HG02642 (cell line): Measurements from ENCODE around the gene PMVK.

Experiments
- ATAC-seq: cut with Tn5 transposase; IDR thresholded peaks from one replicate; pipeline ENCODE4 v1.9.1; 2021; ENCODE audit warnings: mild to moderate bottlenecking; ENCODE audit not compliant: unreplicated experiment, poor library complexity

Gene PMVK

DNA sequence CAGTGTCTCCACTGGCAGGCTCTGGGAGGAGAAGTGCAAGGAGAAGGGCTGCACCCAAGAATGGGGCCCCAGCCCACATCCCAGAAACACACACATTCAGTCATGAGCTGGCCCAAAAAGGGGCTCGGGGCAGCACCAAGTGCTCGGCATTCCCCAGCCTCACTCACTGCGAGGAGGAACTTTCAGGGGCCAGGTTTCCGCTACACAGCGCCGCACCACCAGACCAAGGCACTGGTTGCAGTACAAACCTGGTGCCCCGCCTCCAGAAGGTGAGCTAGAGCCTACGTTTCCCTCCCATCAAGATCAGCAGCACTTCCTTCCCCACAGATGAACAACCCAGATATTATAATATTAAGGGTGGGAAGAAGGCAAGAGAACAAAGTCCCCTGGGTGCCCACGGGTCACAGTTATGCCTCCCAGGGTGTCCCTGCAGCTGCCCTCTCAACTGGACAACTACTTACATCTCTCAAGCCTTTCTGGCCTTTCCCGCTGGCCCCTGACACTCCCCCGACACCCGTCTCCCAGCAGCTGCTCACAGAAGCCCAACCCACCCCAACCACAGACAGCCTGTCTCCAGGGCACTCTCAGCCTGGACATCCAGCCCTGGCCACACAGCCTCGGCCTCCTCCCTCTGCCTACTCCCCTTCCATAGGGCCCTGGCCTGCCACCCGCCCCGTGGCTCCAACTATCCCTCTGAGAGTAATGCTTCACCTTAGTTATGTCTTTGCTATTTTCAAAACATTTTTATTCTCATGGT is 15.6 kb upstream of the PMVK start:
- ATAC-seq, result no peak

DNA sequence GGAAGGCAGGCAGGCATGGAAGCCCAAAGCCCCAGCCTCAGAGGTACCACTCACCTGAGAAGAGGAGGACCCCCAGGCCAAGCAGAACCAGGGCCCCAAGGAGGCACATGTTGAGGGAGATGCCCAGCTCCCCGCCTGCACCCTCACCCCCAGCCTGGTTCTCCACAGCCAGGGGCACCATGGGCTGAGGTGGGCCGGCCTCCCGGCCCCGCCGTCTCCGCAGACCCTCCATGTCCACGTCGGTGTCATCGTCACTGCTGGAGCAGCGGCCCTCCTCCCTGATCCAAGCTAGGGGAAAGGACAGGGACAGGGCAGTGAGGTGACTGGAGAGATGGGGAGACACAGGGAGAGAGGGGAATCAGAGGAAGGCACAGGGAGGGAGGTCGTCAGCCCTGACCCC is 11.6 kb upstream of the PMVK start:
- no peak for ATAC-seq

DNA sequence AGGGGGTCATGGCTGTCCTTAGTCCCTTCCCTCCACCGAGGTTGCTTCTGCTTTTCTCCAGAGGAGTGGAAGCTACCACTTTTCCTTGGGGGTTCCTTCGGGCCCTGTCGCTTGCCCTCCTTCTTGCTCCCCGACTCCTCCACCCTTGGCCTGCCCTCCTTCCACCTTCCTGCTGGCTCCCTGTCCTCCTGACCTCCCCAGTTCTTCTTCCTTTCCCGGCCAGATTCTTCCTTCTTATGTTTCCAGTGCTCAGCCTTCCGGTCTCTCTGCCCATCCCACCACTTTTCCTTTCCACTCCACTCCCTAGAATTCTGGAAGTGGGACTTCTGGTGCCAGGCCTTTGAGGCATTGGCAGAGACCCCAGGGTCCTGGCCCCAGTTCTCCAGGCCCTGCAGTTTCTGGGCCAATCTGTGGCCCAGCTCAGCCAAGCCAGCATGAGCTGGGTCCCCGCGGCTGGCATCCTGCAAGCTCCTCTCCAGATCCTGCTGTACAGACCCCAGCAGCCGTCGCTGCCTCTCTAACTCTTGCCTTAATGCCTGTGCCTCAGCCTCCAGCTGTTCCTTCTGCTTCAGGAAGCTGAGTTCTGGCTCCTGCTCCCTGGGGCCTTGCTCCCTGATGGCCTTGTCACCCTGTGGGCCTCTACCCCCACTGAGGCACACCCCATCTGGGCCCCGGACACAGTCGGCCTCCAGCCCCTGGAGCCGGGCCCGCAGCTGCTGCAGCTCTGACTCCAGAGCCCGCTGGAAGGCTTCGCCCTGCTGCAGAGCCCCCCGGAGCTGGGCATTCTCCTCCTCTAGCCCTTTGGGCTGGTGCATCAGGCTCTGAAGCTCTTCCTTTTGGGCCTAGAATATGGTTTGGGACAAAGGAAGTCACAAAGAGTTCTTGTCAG is 9.7 kb upstream of the PMVK start:
- ATAC-seq, result no peak

DNA sequence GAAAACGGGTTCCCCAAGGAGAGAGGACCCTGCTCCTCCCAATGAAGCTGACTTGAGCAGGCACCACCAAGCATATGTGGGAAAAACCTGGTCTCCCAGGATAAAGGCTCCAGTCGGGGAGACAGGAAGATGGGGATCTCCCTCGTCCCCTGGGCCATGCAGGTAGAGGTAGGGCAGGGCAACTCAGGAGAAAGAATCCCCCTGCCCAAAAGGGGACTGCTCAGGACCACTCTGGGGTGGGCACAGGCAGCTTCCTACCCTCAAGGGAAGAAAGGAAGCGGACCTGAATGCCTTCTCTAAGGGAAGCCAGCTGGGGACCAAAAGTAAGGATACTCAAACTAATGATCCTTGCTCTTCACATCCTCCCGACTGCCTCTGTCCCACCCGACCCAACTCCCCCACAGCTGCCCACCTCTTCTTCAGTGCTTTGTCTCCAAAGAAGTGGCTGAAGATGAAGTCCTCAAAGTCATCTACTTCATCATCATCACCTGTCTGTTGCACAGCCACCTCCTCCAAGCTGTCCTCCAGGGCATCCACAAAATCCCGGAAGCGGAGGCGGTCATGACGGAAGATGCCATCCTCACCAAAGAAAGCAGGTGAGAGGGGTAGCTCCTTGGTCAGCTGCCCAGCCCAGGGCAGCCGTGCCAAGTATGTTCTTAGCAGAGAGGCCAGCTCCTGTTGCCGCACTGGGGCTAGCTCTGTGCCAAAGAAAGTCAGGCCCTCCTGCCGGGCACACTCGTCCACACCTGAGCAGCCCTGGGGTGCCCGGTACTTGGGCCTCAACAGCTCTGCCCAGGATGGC is 8.8 kb upstream of the PMVK start:
- ATAC-seq, result no peak

DNA sequence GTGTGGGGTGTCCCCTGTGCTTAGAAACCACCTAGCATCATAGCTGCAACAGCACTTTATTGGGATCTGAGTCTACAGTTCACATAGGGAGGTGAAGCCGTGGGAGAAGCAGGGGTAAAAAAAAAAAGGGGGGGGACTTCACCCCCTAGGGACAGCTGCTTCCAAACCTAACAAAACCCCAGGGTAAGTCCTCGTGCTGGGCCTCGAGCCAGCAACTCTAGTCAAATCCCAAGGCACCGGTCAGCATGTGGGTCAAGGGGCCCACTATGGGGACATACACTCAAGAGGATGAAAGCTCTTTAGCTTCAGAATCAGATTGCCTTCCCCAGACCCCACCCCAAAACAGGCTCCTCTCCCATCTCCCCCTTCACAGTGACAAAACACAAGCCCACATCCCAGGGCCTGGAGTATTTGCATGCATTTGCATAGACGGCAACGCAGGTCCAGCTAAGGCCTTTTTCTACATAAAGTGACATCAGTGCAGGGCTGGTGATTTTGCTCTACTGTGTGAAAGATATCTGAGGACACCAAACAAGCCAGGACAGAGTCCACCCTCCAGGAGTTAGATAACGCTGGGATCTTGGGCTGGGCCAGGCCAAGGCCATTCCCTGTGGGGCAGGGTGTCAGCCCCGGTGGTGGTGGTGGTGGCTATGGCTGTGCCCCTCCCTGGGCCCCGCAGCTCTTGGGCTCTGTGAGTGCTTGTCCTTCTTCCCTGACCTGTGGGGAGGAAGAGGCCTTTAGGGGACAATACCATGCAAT is 8.1 kb upstream of the PMVK start:
- ATAC-seq, result no peak

DNA sequence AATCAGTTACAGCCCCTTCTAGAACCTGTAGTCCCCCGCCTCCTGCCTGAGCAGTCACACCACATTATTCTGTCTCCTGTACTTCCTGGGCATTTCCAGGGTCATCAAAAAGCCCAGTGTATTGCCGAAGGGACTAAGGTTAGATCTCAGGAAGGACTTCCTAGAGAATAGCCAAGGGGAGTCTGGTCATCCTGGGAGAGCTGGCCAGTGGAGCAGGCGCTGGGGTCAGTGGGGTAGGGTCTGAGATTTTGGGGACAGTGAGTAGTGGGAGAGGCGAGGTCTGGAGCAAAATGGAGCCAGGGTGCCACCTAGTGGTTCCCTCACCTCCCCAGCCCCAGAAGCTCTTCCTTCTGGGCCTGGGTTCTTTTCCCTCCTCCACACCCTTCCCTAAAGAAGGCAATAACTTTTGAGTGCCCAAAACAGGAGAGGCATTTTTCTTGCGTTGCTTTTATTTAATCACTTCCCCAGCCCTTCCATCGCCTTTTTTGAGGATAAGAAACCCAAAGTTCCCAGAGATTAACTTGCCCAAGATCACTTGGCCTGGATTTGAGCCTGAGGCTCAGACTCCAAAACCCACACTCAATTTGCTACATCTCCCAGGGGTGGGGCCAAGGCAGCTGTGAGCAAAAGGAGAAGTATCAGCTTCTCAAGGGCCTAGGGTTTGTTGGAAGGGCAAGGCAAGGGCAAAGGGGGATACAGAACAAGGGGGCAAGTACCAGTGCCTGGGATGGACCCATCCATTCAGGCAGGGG is 7.3 kb upstream of the PMVK start:
- ATAC-seq, result no peak

DNA sequence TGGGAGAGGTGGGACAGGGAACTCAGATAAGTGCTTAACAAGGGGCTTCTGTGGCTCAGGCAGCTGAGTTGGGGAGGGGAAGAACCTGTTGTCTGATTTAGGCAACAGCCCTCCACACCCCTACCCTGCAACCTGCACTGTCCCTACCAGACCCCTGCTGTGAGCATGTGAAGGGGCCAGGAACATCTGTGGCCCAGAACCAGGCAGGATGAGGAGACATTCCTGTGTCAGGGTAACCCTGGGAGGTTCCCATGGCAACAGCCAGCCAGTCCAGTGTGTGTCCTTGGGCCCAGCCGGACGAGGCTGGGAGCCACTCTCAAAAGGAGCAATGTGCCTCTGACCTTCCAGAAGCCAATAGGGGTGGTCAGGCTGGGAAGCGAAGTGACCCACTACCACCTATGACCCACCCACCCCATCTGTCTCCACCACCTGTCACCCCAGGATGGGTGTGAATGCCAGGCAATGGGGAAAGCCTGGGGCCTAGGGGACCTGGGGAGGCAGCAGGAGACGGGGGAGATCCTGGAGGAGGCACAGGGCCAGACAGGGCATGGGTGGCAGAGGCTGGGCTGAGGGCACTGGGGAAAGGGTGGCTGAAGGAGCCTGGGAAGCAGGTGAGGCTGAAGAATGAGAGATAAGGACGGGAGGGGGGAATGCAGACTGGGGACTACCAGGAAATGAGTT is 5.0 kb upstream of the PMVK start:
- no peak for ATAC-seq

DNA sequence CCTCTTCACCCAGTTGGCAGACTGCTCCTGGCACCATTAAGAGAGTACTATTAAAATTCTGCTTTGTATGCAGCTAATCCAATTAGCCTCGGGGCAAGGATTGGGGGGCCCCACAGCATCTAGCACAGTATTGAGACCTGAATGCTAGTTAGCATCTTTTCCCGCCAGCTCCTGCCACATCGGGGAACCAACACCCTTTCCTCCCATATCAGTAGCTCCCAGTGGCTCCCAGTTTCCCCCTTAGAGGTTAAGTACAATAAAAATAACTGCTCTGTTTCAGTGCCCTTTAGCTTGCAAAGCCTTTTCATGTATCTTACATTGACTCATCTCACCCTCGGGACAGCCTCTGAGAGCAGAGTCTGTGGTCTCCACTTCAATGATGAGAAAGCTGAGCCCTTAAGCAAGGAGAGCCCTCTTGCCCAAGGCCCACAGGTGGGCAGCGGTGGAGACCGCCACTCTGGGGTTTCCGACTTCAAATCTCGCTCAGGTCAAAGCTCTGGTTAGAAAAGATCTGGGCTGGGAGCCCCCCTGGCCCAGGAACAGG is 4.2 kb upstream of the PMVK start:
- no peak for ATAC-seq

DNA sequence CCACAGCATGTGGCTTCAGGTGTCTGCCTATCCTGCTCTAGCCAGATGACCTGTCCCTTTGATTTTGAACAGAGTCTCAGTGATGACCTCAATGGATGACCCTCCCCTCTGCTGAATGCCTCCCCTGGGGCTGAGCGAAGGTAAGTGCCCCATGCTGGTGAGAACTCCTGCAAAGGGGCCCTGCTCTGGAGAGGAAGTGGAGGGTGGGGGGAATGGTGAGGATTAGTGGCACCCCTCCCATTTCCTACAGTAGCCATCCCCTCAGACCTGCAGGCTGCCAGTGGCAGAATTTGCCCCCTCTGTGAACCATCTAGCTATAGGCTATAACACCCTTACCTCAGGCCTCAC is 3.7 kb upstream of the PMVK start:
- ATAC-seq, result no peak

DNA sequence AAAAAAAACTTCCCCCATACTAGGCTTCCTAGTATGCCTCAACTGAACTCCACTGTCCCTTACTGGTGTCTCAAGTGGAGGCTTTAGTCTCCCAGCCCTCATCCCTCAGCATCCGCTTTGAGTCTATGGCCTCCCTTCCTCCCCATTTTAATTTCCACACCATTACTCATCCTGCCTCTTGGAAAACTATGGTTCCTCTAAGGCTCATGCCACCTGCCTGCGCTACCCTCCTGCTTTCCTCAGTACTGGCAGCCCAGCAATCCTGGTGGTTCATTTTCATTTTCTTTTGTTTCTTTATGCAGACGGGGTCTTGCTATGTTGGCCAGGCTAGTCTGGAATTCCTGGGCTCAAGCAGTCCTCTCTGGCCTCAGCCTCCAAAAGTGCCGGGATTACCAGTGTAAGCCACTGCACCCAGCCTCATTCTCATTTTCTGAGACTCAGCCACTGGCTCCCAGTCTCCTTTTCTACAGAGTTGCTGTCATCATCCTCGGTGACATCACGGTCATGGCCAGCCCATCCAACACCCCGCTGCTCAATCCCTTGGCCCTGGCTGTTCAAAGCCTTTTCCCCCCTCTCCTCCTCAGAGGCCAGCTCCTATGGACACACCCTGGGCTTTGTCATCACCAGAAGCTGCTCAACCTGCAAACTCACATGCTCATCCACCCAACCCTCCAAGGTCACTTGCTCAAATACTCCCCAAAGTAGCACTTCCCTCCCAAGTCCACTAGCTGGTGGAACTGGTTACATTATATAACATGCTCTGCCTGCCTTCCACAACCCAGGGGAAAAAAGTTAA is 2.3 kb upstream of the PMVK start:
- ATAC-seq, result no peak

DNA sequence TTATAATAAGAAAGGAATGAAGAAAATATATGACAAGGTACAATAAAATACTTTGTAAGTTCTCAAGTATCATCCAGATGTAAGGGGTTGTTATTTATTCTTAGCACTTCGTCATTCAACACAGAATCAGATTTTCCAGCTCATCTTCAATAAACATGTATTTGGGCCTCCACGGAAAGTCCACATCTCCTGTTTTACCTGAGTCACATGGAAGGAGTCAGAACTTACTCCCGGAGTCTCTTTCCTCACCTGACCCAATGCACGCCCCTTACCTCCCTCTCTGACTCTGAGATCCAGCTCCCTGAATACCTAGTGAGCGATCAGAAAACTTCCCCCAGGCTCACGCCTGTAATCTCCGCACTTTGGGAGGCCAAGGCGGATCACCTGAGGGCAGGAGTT is 1.5 kb upstream of the PMVK start:
- no peak for ATAC-seq

DNA sequence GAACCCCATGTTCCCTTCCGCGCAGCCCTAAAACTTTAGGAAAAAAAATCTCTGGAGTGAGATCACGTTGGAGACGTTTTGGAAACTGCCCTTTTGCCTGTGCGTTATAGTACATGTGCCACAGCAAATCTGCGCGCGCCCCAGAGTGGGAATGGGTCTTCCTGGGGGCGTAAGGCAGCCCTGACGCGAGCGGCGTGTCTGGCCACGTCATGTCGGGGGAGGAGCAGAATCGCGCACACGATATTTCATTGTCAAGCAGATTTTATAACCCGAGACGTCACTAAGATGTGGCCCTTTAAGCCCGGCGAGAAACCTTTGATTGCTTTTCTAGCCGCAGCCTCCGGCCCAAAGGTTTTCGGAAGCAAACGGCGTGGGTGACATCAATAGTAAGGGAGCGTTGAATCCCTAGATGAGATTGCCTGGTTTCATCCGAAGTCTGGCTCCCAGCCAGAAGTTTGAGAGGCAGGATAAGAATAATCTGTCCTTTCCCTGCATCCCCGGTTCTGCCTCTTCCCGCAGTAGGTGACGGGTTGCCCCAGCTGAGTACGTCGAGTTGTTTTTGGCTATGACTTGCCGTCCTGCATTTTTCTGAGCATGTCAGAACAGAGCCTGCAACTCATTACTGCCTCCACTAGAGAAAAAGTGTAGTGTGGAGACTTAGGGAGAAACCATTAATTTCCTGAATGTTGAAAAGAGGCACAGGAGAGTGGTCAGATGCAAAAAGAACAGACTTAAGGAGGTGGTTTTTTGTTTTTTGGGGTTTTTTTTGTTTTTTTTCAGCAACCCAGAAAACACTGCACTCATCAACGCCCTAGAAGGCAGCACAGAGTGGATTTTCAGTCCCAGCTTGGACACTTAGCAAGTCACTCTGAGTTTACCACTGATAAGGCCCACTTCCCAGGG is 817 bp upstream of the PMVK start:
- peak; percentile 63 for ATAC-seq

DNA sequence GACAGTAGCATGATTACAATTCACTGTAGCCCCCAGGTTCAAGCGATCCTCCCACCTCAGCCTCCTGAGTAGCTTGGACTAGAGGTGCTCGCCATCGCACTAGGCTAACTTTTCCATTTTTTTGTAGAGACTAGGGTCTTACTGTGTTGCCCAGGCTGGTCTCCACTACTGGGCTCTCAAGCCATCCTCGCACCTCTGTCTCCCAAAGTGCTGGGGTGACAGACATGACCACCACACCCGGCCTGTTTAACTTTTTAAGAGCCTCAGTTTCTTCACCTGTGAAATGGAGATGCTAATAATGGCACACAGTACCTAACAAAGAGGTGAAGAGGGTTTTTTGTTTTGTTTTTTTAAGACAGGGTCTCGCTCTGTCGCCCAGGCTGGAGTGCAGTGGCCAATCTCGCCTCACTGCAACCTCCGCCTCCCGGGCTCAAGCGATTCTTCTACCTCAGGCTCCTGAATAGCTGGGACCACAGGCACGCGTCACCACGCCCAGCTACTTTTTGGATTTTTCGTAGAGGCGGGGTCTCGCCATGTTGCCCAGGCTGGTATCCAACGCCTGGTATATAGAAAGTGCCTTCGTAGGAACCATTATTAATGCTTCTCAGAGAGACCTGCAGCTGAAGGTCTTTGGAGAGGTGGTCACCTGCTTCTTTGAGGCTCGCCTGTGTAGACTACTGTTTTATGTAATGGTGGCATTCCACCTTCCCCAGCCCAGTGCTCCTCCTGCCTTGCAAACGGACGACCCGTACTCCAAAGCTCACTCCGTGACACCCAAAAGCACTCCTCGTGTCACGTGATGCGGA is 567 bp downstream of the PMVK start:
- no peak for ATAC-seq

DNA sequence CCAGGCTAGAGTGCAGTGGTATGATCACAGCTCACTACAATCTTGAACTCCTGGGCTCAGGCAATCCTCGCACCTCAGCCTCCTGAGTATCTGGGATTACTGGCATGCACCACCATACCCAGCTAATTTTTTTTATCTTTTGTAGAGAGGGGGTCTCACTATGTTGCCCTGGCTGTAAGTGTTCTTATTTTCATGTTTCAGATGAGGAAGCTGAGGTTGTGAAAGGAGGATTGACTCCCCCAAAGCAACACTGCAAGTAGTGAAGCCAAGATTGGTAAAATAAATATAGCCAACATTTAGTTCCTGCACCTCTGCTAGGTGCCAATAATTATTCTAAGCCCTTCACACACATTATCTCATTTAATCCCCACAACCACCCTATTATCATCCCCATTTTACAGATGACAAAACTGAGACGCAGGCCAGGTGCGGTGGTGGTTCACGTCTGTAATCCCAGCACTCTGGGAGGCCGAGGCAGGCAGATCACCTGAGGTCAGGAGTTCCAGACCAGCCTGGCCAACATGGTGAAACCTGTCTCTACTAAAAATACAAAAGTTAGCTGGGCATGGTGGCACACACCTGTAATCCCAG is 2.1 kb downstream of the PMVK start:
- no peak for ATAC-seq

DNA sequence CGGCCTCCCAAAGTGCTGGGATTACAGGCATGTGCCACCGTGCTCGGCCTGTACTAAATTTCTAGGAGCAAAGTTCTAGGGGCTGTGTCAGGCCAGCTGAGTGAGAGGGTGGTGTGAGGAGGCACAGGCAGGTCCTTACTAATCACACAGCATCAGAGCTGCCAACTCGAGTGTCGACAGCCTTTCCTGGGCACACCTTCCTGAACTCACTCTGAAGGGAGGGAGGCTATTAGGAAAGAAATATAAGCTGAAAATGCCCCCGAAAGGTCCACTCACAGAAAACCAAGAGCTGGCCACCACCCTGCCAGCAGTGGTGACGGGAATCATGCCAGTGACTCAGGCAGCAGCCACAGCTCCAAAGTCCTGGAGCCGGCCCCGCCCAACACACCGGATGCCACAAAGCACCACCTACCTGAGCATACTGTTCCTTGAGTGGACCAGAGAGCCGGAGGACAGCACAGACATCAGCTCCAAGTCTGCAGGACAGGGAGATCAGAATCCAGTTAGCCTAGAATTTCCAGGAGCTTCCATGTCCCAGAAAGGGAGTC is 4.5 kb downstream of the PMVK start:
- no peak for ATAC-seq

DNA sequence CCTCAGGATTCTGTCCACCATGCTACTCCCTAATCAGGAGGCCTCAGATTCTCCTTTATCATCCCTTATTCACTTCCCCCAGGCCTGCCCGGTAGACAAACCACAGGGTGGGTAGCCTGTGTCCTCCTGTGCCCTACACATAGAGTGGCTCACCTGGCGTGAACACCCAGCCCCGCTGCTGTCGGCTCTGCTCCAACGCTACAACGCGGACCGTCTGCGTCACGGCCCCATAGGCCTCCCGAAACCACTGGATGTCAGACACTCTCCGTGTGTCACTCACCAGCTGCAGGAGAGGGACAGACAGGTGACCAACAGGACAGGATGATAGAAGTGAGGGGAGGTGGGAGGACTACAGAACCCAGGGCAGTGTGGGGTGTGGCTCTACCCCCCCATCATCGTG is 10.3 kb downstream of the PMVK start:
- ATAC-seq, result no peak
